Endothelial cell of umbilical vein (primary cell): Measurements from ENCODE around the gene CACNG4.

Experiments
- FOS ChIP-seq: IDR thresholded peaks from 2 replicates; pipeline ENCODE4 v1.6.1; 2011; ENCODE audit warnings: mild to moderate bottlenecking, low read length, moderate library complexity, borderline replicate concordance; ENCODE audit not compliant: insufficient read depth
- POLR2A ChIP-seq: IDR thresholded peaks from 2 replicates; pipeline ENCODE4 v1.6.1; 2012; ENCODE audit warnings: low read depth, mild to moderate bottlenecking, control low read depth, low read length
- POLR2AphosphoS5 ChIP-seq: IDR thresholded peaks from 2 replicates; pipeline ENCODE4 v1.6.1; 2012; ENCODE audit warnings: low read depth, mild to moderate bottlenecking, control low read depth, low read length, moderate library complexity; ENCODE audit not compliant: insufficient read depth
- TF ChIP-seq, protein P1 (sequence below), 2 donors: IDR thresholded peaks; 1 replicate in 1 of 2; 2 replicates in 1 of 2; pipeline ENCODE4 v1.5.1; 2011; ENCODE audit warnings: low read length in 2 of 2, mild to moderate bottlenecking in 2 of 2, moderate library complexity in 2 of 2, control low read depth in 1 of 2, inconsistent platforms in 1 of 2, low read depth in 1 of 2; ENCODE audit not compliant: insufficient read depth in 1 of 2; ENCODE audit errors: extremely low read depth in 1 of 2

DNA sequence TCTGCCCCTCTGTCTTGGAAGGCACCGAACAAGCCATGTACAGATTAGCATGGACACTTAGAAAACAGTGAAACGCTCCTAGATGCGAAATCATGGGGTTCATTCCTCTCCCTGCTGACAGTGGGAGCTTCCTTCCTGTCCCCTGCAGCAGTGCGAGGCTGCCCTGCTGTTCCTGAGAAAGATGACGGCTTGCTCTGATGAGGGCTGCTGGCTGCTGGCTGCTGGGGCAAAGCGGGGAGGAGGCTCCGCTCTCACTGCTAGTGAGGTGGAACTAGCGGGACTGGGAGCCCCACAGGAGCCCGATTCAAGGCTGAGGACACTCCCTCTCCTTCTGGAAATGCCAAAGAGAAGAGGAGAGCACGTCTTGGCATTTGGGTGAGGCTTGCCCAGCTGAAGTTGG, 25.9 kb upstream of the CACNG4 start:
- TF ChIP-seq POLR2AphosphoS5 (no peak), FOS (no peak), POLR2A (no peak)
- TF ChIP-seq, protein P1, sequence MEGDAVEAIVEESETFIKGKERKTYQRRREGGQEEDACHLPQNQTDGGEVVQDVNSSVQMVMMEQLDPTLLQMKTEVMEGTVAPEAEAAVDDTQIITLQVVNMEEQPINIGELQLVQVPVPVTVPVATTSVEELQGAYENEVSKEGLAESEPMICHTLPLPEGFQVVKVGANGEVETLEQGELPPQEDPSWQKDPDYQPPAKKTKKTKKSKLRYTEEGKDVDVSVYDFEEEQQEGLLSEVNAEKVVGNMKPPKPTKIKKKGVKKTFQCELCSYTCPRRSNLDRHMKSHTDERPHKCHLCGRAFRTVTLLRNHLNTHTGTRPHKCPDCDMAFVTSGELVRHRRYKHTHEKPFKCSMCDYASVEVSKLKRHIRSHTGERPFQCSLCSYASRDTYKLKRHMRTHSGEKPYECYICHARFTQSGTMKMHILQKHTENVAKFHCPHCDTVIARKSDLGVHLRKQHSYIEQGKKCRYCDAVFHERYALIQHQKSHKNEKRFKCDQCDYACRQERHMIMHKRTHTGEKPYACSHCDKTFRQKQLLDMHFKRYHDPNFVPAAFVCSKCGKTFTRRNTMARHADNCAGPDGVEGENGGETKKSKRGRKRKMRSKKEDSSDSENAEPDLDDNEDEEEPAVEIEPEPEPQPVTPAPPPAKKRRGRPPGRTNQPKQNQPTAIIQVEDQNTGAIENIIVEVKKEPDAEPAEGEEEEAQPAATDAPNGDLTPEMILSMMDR (IDR thresholded peaks at IDR 0.05; ENCODE audit: extremely low read depth in 1 of 2, insufficient read depth in 1 of 2, low read depth in 1 of 2, low read length in 2 of 2), result no peak
